Stimulated activated CD4-positive, alpha-beta T cell treated with anti-CD3 and anti-CD28 coated beads, Interleukin-4, amount 100 ng/mL, for 48 hours (primary cell): Measurements from ENCODE around the gene SULF2.

ENCODE experiments used
- DNase-seq, 2 donors: peaks; one replicate each; pipeline ENCODE4 v3.0.0-alpha.2; 2020; ENCODE audit warnings: low read depth in 2 of 2

SULF2 gene

DNA sequence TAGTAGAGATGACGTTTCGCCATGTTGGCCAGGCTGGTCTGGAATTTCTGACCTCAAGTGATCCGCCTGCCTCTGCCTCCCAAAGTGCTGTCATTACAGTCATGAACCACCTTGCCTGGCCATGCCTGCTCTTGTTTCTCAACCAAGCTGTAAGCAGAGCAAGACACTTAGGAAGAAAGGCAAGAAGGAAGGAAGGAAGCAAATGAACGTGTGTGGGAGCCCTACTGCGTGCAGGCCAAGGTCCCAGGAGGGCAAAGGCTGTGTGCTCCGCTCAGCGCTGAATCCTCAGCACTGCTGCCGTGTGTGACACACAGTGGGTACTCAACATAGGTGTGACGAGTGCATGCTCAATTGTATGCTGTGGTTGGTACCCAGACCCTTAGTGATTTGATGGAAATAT is 47.4 kb downstream of the SULF2 start:
- DNase-seq = no peak

- no peak for DNase-seq
Observed at GRCh38 chr20:47736570-47737152, 48.6 kb downstream of the SULF2 start.

GRCh38 chr20:47735412-47736400 is 49.6 kb downstream of the SULF2 start:
- DNase-seq = no peak

DNA sequence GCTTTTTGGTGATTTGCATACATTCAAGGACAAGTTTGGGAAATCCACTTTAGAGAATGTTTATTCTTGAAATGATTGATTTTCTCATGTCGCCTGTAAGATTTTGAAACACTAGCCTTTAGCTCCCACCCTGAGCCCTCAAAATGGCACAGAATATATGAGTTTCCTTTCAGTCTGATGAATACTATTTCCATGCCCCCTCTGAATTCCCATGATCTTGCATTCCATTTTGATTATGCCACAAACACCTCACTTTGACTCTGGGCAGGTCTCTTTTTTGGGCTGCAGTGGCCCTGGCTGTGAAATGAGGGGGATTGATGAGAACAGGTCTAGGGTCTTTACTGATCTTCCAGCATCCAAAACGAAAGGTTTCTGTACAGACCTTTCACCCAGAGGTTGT is 50.4 kb downstream of the SULF2 start:
- DNase-seq = no peak

- DNase-seq = no peak
Observed at GRCh38 chr20:47733892-47734291, 51.4 kb downstream of the SULF2 start.

GRCh38 chr20:47730744-47731143 is 54.5 kb downstream of the SULF2 start:
- no peak for DNase-seq

GRCh38 chr20:47729472-47729871 is 55.8 kb downstream of the SULF2 start:
- no peak for DNase-seq

DNA sequence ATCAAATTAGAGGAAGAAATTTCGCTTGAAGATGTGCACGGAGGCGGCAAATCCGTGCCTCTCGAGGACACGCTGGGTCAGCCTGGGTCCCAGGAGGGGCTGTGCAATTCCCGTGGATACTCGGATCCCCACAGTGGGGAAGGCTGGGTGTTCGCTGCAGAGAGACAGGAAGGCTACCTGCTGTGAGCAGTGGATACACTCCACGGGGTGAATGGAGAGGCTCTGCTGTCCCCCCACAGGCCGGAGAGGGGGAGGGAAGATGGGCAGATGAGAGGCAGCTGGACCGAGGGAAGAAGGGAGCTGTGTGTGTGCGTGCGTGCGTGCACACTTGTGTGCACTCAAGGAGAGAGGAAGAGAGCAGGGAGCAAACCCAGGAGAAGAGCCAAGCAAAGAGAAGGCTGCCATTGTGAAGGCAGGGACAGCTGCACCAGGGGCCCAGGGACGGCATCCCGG is 57.3 kb downstream of the SULF2 start:
- DNase-seq = no peak

- peak; percentile 50 to 61 for DNase-seq
Observed at GRCh38 chr20:47727170-47727880, 58.0 kb downstream of the SULF2 start.

GRCh38 chr20:47726632-47727031 is 58.6 kb downstream of the SULF2 start:
- DNase-seq = no peak

GRCh38 chr20:47725248-47725973 is 59.9 kb downstream of the SULF2 start:
- peak; percentile 71 to 73 for DNase-seq

DNA sequence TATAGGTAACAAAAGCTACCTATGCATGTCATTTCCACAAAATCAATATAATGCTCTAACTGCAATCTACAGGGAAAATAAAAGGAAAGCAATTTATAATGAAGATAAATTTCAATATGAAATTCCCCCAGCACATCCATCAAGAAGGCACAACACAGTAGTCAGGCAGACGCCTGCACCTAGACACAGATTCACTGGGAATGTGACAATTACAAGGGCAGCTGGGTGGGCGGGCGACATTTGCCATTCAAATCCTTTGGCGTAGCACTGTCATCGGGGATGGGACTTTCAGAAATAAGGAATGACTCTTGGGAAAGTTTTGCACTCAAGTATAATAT is 60.4 kb downstream of the SULF2 start:
- DNase-seq = no peak

DNA sequence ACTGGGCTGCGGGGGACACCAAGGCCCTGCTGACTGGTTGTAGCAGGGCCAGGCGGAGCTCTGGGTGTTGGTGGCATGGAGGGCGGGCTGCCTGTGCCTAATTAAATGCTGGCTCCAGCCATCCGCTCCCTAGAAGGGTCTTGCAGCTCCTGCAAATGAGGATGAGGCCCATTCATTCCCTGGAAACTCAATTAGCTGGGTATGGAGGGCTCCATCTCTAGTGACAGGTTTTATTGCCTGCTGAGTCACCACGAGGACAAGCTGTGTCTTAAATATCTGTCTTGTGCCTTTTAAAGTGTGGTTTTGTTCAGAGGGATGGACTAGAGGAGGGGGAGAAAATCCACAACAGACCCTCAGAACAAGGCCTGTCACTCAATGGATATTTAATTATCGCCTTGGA is 60.9 kb downstream of the SULF2 start:
- no peak for DNase-seq

GRCh38 chr20:47723322-47723721 is 62.0 kb downstream of the SULF2 start:
- no peak for DNase-seq

DNA sequence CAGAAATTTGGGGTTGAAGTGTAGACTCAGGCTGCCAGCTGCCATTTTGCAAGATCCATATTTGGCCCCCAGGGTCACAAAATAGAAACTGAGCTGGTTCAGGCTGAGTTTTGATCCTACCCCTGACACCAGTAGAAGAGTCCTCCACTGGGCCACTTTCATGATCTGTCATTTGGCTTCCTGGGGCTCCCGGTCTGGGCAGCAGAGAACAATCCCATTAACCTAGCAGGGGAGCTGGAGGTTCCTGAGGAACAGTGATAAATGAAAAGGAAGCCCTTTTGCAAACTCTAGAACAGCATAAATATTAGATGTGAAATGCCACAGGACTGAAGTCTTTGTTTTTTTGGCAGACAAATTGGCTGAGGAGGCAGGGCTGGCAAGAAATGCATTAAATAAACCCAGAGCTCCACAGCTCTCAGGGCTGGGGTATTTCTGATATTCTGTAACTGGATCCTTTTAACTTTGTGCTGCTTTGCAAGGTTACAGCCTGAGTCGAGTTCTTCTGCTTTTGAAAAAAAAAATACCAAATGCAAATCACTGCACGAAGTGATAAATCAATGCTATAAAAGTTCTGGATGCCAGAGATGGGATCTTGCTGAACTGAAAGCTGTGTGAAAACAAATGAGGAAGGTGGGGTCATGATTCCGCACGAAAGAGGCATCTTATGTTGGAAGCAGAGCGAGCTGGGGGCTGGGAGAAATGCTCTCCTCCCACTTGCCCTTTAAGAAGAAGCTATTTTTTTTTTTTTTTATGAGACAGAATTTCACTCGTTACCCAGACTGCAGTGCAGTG is 64.4 kb downstream of the SULF2 start:
- DNase-seq = no peak

DNA sequence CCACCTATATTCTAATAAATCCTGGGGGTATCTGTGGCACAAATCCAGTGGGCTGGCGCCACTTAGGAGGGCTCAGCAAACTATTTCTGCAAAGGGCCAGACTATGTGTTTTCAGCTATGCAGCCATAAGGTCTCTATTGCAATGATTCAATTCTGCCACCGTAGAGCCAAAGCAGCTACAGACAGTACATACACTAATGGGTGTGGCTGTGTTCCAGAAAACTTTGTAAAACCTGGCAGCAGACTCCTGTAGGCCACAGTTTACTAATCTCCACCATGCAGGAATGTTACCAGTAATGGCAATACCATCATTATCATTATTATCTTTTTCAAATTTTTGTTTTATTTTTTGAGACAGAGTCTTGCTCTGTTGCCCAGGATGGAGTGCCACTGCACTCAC is 65.7 kb downstream of the SULF2 start:
- no peak for DNase-seq

DNA sequence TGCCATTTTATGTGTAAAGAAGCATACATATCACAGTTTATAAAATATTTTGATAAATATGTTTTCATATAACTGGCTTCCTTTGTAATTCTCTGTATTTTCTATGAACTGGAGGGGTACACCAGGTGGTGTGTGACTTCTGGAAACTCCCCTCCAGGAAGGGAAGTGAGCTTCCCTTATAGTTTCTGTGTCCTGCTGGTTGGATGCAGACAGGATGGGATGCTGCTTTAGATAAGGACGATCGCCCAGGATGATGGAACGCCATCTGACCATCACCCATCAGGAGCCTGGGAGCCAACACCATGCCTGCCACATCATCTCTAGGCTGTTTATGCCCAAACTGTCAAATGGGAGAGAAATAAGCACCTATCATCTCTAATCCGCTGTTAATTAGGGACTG is 66.1 kb downstream of the SULF2 start:
- no peak for DNase-seq

GRCh38 chr20:47718398-47718797 is 66.9 kb downstream of the SULF2 start:
- no peak for DNase-seq

DNA sequence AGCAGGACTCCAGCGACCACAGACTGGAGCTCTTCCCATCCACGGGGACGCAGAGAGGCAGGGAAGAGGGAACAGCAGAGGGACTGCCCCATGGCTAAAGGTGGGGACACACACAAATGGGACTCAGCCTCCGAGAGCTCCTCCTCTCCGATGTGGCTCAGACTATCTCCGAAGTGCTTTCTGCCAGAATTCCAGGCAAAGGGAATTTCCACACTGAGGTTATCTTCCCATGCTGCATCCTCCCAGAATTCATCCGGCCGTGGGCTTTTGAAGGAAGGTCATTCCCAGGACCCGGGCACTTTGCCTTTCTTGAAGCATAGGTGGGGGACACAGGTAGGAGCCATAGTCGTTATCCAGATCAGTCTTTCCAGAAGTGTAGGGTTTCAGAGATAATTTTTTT is 67.9 kb downstream of the SULF2 start:
- no peak for DNase-seq

DNA sequence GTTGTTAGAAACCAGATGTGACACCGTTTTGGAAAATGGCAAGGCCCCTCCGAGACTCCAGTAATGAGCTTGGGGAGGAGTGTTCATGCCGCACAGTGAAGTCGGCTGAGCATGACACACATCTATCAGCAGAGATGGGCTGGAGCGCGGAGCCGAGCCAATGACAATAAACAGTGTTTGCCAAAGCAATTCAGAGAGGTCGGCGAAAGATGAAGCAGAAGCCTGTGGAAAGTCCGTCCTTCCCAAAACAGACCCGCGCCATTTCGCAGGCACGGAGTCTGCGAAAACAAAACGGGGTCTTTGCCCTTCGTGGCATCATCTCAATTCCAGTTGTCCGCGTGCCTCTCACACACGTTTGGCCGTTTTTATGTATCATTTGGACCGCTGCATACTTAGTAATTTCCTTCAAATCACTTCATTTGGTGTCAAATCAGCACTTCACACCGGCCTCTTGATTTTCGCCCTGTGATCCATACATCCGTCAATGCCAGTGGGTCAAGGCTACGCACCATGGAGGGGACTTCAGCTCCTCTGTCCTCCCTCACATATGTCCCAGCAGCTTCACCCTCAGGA is 71.3 kb downstream of the SULF2 start:
- no peak for DNase-seq

DNA sequence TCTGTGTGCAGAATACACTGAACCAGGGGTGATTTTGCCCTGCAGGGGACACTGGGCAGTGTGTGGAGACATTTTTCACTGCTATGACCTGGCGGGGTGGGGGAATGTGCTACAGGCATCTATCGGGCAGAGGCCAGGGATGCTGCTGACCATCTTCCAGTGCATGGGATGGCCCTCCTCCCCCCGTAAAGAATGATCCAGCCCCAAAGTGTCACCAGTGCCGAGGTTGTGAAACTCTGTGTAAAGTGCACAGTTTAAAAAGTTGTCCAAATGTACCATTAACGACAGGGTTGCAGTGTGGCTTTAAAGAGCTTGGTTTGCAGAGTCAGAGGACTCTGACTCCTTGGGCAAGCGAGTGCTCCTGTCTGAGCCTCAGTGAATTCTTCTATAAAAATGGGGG is 72.1 kb downstream of the SULF2 start:
- no peak for DNase-seq
